Lung (tissue), 12 donors: ENCODE measurements around the gene SDF4. TPM values are rescaled to one million over a fixed set of nuclear protein-coding genes. Genes with fewer than 3 reads are reported as not detected.

Source experiments
- ATAC-seq: fragments of 200-7000 bp; cut with Tn5 transposase; one replicate; pipeline ENCODE4 v1.9.1; 2020; ENCODE audit warnings: moderate number of reproducible peaks; ENCODE audit not compliant: insufficient read depth, low FRiP score
- DNase-seq, 3 donors: peaks; one replicate each; pipeline ENCODE4 v3.0.0-alpha.2; 2013 to 2017
- H3K27ac ChIP-seq, 2 donors: one replicate each; pipeline ENCODE4 v1.5.1; 2013; ENCODE audit warnings: mild to moderate bottlenecking in 2 of 2, moderate library complexity in 2 of 2, control low read depth in 1 of 2, inconsistent platforms in 1 of 2, low read depth in 1 of 2, low read length in 1 of 2
- H3K27me3 ChIP-seq, 3 donors: one replicate each; pipeline ENCODE4 v1.5.1; 2013; ENCODE audit warnings: low read length in 2 of 3; ENCODE audit not compliant: control insufficient read depth in 3 of 3, insufficient read depth in 3 of 3
- H3K36me3 ChIP-seq, 4 donors: one replicate each; pipeline ENCODE4 v1.5.1; 2013; ENCODE audit warnings: low read length in 4 of 4, mild to moderate bottlenecking in 1 of 4, moderate library complexity in 1 of 4; ENCODE audit not compliant: control insufficient read depth in 4 of 4, insufficient read depth in 4 of 4
- H3K4me1 ChIP-seq, 5 donors: one replicate each; pipeline ENCODE4 v1.5.1; 2013; ENCODE audit warnings: low read length in 5 of 5, mild to moderate bottlenecking in 2 of 5, moderate library complexity in 1 of 5; ENCODE audit not compliant: control insufficient read depth in 5 of 5, insufficient read depth in 5 of 5
- H3K4me3 ChIP-seq: one replicate; pipeline ENCODE4 v1.5.1; 2013; ENCODE audit warnings: mild to moderate bottlenecking, control low read depth, moderate library complexity
- H3K9ac ChIP-seq, 2 donors: one replicate each; pipeline ENCODE4 v1.5.1; 2013; ENCODE audit warnings: low read length in 2 of 2, control low read depth in 1 of 2; ENCODE audit not compliant: insufficient read depth in 1 of 2
- H3K9me3 ChIP-seq, 4 donors: one replicate each; pipeline ENCODE4 v1.5.1; 2013; ENCODE audit warnings: low read length in 3 of 4, mild to moderate bottlenecking in 1 of 4, moderate library complexity in 1 of 4; ENCODE audit not compliant: control insufficient read depth in 4 of 4, insufficient read depth in 3 of 4
- CTCF ChIP-seq: IDR thresholded peaks from 2 replicates; pipeline ENCODE4 v1.5.1; 2012; ENCODE audit warnings: mild to moderate bottlenecking; ENCODE audit errors: control extremely low read depth, extremely low read depth
- WGBS, 2 donors: extraction: QIAGEN DNeasy Blood & Tissue Kit; methylation state at CpG; one replicate each; pipeline ENCODE4 v1.1.7; 2013; 5-methylcytosine and 5-hydroxymethylcytosine counted together
- polyA plus RNA-seq, 2 donors: library from polyadenylated mRNA; stranded (reverse); fragments of 200-250 nt; gene quantifications; one replicate each; pipeline ENCODE4 v1.2.1, GENCODE V29; 2013
- total RNA-seq, 2 donors: library from RNA; depleted of rRNA in 1 of 2; stranded (reverse); fragments of >200 nt in 1 of 2; gene quantifications; one replicate each; pipeline ENCODE4 v1.2.1, GENCODE V29; 2014 to 2021
- donor health status: control.
- donor health status: control.
- donor health status: Bipolar disorder and iron deficiency.
- donor health status: healthy.
- donor health status: DM: yes; HTN: yes; CAD: no.

Gene SDF4
- total and polyA plus RNA-seq, 4 donors = 65.7 to 189 (median 143) TPM

DNA sequence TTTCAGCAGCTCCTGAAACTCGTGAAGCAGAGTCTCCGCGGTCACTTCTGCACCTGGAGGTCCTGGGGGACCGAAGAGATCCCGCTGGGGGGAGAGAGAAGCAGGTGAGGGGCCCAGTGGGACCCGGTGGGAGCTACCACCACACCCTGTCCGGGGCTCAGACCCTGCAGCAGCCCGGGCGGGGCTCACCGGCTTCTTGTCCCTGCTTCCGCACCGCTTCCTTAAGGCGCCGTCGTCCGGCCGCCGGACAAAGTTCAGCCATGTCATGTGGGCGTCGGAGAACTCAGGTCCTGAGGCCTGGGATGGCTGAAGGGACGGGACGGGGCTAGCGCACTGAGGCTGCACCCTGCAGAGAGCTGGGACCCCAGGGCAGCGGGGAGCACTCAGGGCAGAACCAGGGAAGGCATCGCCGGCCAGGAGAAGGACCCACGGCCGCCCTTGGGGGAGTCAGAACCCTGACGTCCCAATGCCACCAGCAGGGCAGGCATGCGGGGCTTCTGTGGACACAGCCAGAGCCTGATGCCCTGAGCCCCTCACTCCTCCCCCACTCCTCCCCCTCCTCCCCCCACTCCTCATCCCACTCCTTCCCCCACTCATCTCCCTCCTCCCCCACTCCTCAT is 12.5 kb upstream of the SDF4 start:
- DNase-seq (no peak), ATAC-seq (no peak)
- H3K4me3 ChIP-seq = no peak overlapping the region
- H3K27me3 ChIP-seq = peaks cover 6 to 27% (median 26%) of the 10 kb centered on the region in 3 donors
- H3K36me3 ChIP-seq = no peaks in the 10 kb centered on the region
- WGBS, 2 donors = 65 to 74% methylated on average over 28 to 30 of the region's 30 CpGs
- H3K4me1 ChIP-seq = peaks cover 0 to 5% (median 0%) of the 10 kb centered on the region in 5 donors
- peaks cover 0 to 7% (median 0%) of the 10 kb centered on the region in 4 donors for H3K9me3 ChIP-seq
- H3K9ac ChIP-seq = no peak overlapping the region
- TF ChIP-seq CTCF = no peak
- H3K27ac ChIP-seq = no peak overlapping the region

- no peak overlapping the region for H3K9ac ChIP-seq
- DNase-seq = no peak
- peaks cover 0 to 5% (median 0%) of the 10 kb centered on the region in 5 donors for H3K4me1 ChIP-seq
- no peak for TF ChIP-seq CTCF
- H3K27ac ChIP-seq = no peak overlapping the region
- H3K36me3 ChIP-seq = no peaks in the 10 kb centered on the region
- WGBS, 2 donors = 67 to 81% methylated on average over 23 of the region's 23 CpGs
- no peak overlapping the region for H3K4me3 ChIP-seq
- ATAC-seq = no peak
- peaks cover 0 to 7% (median 0%) of the 10 kb centered on the region in 4 donors for H3K9me3 ChIP-seq
- H3K27me3 ChIP-seq = peaks cover 6 to 28% (median 27%) of the 10 kb centered on the region in 3 donors
Measured at GRCh38 chr1:1243807-1244191, 12.0 kb upstream of the SDF4 start.

GRCh38 chr1:1243266-1243660 is 11.5 kb upstream of the SDF4 start:
- Histone ChIP-seq H3K27me3 (peaks cover 6 to 31% (median 27%) of the 10 kb centered on the region in 3 donors), H3K9me3 (peaks cover 0 to 7% (median 0%) of the 10 kb centered on the region in 4 donors), H3K4me1 (peaks cover 0 to 5% (median 0%) of the 10 kb centered on the region in 5 donors), H3K36me3 (no peaks in the 10 kb centered on the region), H3K4me3 (no peak overlapping the region), H3K9ac (no peak overlapping the region), H3K27ac (no peak overlapping the region)
- ATAC-seq (no peak), DNase-seq (no peak)
- no peak for TF ChIP-seq CTCF
- WGBS, 2 donors = 94 to 96% methylated on average over 23 of the region's 23 CpGs
